HG03565 (cell line): ENCODE data around the gene ADAM21.
"Not testable (repeated sequence)": the region's sequence is repeated elsewhere in the genome, so short reads cannot be mapped to it uniquely, and the experiment has no call there.

Source experiments
- ATAC-seq: cut with Tn5 transposase; IDR thresholded peaks from one replicate; pipeline ENCODE4 v1.9.1; 2021; ENCODE audit warnings: mild to moderate bottlenecking, moderate library complexity; ENCODE audit not compliant: unreplicated experiment

The ADAM21 gene

GRCh38 chr14:70475459-70475858, 23.5 kb downstream of the ADAM21 start:
- not testable (repeated sequence) for ATAC-seq

GRCh38 chr14:70477356-70478105, 25.6 kb downstream of the ADAM21 start:
- not testable (repeated sequence) for ATAC-seq

- ATAC-seq: no peak
Observed at GRCh38 chr14:70489579-70490200, 37.7 kb downstream of the ADAM21 start.

- no peak for ATAC-seq
Observed at GRCh38 chr14:70498191-70498590, 46.2 kb downstream of the ADAM21 start.
